ENCODE measurements around the gene ENDOV.

GRCh38 chr17:80393961-80394360 lies 21.0 kb upstream of the ENDOV start:
- no peak for TF ChIP-seq POLR2AphosphoS5 (IDR thresholded peaks at IDR 0.05)
- no peak for TF ChIP-seq CTCF (IDR thresholded peaks at IDR 0.05)
- TF ChIP-seq POLR2A (IDR thresholded peaks at IDR 0.05), result no peak
- no peak for TF ChIP-seq EP300 (IDR thresholded peaks at IDR 0.05)

Data from suprapubic skin (tissue), 4 donors.